Measurements from ENCODE around the gene ZNF814.
"Not testable (repeated sequence)": the region's sequence is repeated elsewhere in the genome, so short reads cannot be mapped to it uniquely, and the experiment has no call there.

The ZNF814 gene

DNA sequence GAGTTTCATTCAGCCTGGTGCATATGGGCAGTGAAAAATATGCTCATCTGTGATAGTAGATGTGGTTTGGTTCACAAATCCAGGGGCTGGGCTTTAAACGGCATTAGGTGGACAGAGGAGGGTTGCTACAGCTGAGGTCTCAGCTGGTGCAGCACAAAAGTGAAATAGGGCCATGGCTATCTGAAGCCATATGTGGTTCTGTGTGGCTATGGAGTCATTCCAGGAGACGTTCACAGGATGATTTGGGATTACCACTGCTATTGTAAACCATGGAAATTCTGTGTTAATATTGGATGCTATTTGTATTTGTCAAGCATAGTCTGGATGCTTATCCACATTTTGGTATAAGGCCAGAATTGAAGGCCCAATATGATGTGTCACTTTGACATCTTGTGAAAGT lies 34.7 kb downstream of the ZNF814 start:
- not testable (repeated sequence) for DNase-seq

- DNase-seq, result not testable (repeated sequence)
Observed at GRCh38 chr19:57851812-57852603, 36.8 kb downstream of the ZNF814 start.

DNA sequence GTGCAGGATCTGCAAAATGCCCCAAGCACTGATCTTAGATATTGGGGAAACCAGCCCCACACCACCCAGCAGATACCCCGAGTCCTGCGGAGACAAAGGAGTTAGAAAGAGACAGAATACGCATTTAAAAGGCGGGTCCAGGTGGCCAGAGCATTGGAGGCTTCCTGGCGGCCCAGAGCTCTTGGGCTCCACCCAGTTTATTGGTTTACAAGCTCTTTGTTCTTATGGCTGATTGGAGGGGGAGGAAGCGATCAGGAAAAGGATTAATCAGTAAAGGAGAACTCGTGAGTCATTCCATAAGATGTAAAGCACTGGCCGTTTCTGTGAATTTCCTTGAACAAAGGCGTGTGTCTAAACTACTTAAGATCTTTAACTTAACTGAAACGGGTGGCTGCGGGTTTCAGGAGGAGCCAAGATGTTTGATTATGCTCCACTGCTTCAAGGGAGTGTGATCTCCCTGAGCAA lies 38.3 kb downstream of the ZNF814 start:
- DNase-seq, result no peak

GRCh38 chr19:57849666-57850473 lies 39.0 kb downstream of the ZNF814 start, which contains the start of gene ZNF587:
Gene ZNF587, plus strand, starts transcription at chr19:57849859. Its CDS starts 180 bp downstream, at chr19:57850039.
- peak; percentile 61 for DNase-seq

GRCh38 chr19:57849162-57849665 lies 39.6 kb downstream of the ZNF814 start:
- DNase-seq, result not testable (repeated sequence)

DNA sequence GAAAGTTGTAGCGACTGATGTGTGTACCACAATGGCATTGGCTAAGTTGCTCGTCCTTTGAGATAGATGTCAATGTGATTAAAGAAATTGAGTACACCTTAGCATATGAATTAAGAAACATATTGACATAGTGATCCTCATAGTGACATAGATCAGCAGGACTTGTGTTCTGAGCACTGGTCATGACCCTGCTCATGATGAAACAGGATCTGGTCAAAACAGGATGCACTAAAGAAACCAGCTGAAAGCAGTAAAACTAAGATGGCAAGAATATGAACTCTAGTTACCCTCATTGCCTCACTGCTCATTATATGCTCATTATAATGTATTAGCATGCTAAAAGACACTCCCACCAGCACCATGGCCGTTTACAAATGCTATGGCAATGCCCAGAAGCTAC lies 41.7 kb downstream of the ZNF814 start:
- DNase-seq, result not testable (repeated sequence)

DNA sequence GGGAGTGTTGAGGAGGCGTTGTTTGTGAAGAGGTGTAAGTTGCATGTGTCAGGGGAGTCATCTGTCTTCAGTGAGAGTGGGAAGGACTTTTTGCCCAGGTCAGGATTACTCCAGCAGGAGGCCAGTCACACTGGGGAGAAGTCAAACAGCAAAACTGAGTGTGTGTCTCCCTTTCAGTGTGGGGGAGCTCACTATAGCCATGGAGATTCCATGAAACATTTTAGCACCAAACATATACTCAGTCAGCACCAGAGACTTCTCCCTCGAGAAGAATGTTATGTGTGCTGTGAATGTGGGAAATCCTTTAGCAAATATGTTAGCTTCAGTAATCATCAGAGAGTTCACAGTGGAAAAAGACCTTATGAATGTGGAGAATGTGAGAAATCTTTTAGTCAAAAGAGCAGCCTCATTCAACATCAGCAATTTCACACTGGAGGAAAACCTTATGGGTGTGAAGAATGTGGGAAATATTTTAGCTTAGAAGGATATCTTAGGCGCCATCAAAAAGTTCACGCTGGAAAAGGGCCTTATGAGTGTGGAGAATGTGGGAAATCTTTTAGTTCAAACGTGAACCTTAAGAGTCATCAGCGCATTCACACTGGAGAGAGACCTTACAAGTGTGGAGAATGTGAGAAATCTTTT lies 47.6 kb downstream of the ZNF814 start:
- DNase-seq, result no peak

- DNase-seq, result not testable (repeated sequence)
Observed at GRCh38 chr19:57838622-57839191, 50.1 kb downstream of the ZNF814 start.

DNA sequence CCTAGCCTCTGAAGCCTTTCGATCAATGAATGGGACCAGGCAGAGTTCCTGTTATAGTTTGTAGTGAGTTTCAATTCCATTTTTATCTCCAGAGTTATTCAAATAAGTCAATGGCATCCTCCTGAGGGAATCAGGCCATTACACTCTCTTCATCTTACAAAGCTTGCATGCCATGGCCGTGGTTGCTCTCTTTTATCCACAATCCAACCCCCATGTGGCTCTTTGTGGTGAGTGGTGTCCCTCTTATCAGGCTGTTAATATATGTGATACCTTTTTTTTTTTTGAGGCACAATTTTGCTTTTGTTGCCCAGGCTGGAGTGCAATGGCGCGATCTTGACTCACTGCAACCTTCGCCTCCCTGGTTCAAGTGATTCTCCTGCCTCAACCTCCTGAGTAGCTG lies 51.8 kb downstream of the ZNF814 start:
- not testable (repeated sequence) for DNase-seq

GRCh38 chr19:57830071-57830602 lies 58.7 kb downstream of the ZNF814 start, which contains the start of gene ZNF587B:
Gene ZNF587B, plus strand, starts transcription at chr19:57830299. Its CDS starts 230 bp downstream, at chr19:57830529.
- no peak for DNase-seq

GRCh38 chr19:57829316-57829715 lies 59.5 kb downstream of the ZNF814 start:
- no peak for DNase-seq

DNA sequence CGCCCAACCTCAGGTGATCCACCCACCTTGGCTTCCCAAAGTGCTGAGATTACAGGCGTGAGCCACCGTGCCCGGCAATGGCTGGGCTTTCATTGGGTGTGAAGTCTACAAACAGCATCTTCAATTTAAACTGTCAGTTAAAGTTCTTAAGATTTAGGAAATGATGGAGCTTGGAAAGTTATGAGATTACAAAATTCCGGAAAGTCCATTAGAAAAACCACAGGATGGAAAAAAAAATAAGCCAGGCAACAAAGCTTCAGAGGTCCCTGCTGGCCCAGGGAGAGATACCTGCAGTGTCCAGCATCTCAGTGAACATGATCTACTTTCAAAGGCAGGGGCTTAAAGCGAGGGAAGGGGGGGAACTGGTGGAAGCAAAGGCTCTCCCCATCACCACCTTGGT lies 63.3 kb downstream of the ZNF814 start:
- DNase-seq, result no peak

- not testable (repeated sequence) for DNase-seq
Observed at GRCh38 chr19:57823608-57824007, 65.2 kb downstream of the ZNF814 start.

DNA sequence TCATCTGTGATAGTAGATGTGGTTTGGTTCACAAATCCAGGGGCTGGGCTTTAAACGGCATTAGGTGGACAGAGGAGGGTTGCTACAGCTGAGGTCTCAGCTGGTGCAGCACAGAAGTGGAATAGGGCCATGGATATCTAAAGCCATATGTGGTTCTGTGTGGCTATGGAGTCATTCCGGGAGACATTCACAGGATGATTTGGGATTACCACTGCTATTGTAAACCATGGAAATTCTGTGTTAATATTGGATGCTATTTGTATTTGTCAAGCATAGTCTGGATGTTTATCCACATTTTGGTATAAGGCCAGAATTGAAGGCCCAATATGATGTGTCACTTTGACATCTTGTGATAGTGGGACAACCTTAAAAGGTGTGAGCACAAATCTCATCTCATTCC lies 65.7 kb downstream of the ZNF814 start:
- DNase-seq, result not testable (repeated sequence)

- DNase-seq, result not testable (repeated sequence)
Observed at GRCh38 chr19:57821501-57821900, 67.3 kb downstream of the ZNF814 start.

DNA sequence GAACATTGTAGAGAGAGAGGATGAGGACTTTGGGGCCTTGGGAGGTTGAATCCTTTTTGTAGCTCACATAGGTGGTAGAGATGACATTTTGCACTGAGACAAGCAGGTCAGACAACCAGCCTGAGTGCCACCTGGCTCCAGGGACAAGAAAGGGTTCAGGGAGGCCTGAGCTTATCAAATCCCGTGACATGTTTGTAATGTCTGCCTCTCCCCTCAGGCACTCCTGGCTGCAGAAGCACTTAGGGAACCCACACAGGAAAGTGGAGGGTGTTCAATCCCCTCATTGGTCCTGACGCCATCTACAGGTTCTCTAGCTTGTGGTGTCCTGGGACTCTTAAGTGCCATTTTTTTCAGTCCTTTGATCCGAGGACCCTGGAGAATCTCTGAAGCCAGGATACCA lies 67.7 kb downstream of the ZNF814 start:
- DNase-seq, result not testable (repeated sequence)

GRCh38 chr19:57820599-57820998 lies 68.2 kb downstream of the ZNF814 start:
- DNase-seq, result no peak

DNA sequence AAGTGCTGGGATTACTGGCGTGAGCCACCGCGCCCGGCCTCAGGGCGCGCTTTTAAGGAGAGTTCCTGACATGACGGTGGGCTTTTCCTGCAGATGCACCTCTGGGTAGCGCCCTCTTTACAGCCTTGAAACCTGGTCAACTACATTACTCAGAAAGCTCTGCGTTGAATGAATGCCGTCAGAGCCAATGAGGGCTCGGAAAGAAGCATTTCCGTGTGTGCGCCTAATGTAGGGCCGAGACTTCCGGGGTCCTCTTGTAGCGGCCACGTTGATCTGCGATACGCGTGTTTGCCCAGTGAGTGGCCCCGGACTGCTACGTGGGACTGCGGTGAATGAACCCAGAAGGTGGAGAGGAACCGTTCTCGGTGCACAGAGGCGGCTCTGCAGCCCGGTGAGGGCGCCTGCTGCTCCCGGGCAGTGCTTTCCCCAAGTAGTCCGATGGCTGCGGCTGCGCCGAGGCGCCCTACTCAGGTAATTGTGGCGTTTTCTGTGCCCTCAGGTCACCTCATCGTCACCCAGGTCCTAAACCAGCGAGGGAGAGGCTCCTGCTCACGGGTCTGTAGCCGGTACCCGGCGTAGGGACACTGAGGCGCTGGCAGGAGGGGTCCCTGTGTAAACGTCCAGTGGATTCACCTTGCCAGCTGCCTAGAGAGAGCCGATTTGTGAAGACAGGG lies 69.2 kb downstream of the ZNF814 start:
- DNase-seq, result peak; percentile 87

DNA sequence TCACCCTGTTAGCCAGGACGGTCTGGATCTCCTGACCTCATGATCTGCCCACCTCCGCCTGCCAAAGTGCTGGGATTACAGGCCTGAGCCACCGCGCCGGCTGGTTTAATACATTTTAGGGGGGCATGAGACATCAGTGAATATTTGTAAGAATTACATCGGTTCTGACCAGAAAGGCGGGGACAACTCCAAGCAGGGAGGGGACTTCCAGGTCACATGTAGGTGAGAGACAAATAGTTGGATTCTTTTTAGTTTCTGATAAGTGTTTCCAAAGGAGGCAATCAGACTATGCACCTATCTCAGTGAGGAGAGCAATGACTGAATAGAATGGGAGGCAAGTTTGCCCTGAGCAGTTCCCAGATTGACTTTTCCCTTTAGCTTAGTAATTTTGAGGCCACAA lies 70.5 kb downstream of the ZNF814 start:
- no peak for DNase-seq

DNA sequence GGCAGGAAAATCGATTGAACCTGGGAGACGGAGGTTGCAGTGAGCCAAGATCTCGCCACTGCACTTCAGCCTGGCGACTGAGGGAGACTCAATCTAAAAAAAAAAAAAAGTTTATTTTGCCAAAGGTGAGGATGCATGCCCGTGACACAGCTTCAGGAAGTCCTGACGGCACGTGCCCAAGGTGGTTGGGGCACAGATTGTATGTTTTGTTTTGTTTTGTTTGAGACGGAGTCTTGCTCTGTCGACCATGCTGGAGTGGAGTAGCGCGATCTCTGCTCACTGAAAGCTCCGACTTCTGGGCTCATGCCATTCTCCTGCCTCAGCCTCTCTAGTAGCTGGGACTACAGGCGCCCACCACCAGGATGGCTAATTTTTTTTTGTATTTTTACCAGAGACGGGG lies 70.9 kb downstream of the ZNF814 start:
- DNase-seq, result no peak

GRCh38 chr19:57816652-57817051 lies 72.2 kb downstream of the ZNF814 start:
- no peak for DNase-seq
